ENCODE measurements around the gene KLHDC8B.

DNA sequence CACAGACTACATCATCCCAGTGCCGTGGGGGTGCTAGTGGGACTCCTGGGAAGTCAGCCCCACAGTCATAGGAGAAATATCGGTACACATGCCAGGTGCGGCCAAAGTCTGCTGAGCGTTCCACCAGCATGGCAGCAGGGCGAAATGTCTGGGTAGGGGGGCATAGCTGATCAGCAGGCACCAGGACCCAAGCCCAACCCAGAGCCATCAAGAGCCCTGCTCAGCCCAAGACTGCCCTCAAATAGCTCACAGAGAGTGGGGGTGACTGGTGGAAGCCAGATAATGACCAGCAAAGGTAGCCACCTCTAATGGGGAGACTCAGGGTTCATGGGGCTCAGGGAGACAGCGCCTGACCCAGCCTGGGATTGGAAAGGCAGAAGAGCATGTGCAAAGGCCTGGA is 39.8 kb upstream of the KLHDC8B start:
- TF ChIP-seq POLR2A (IDR thresholded peaks at IDR 0.05; ENCODE audit: low read depth, low read length): no peak
- no peak for TF ChIP-seq SPI1 (IDR thresholded peaks at IDR 0.05; ENCODE audit: low read depth, low read length)
